Ovary (tissue), 9 donors: Measurements from ENCODE around the gene SPATA6L. TPM values are rescaled to one million over a fixed set of nuclear protein-coding genes. Genes with fewer than 3 reads are reported as not detected.

Source experiments
- DNase-seq, 5 donors: peaks; one replicate each; pipeline ENCODE4 v3.0.0-alpha.2; 2019 to 2020
- H3K27ac ChIP-seq, 2 donors: fragments of 200-600 bp; one replicate each; pipeline versions ENCODE4 v1.5.1 to v1.8.0; 2019 to 2022
- H3K27me3 ChIP-seq: fragments of 200-600 bp; one replicate; pipeline ENCODE4 v1.8.0; 2022
- H3K36me3 ChIP-seq: fragments of 200-600 bp; sonication (generic); one replicate; pipeline ENCODE4 v1.5.1; 2019
- H3K4me1 ChIP-seq: one replicate; pipeline ENCODE4 v1.8.1; 2013; ENCODE audit warnings: mild to moderate bottlenecking, moderate library complexity; ENCODE audit not compliant: insufficient read depth
- H3K4me3 ChIP-seq: fragments of 200-600 bp; sonication (generic); one replicate; pipeline ENCODE4 v1.5.1; 2017
- H3K9me3 ChIP-seq, 2 donors: fragments of 200-600 bp in 1 of 2; sonication (generic) in 1 of 2; one replicate each; pipeline versions ENCODE4 v1.5.1 to v1.8.1; 2013 to 2019; ENCODE audit warnings: mild to moderate bottlenecking in 1 of 2, moderate library complexity in 1 of 2
- CTCF ChIP-seq, 3 donors: fragments of 450-650 bp in 2 of 3; fragments of 200-600 bp in 1 of 3; IDR thresholded peaks; one replicate each; pipeline versions ENCODE4 v1.5.1 to v1.8.0; 2016 to 2022; ENCODE audit warnings: antibody characterized with exemption in 3 of 3, mild to moderate bottlenecking in 1 of 3
- EP300 ChIP-seq: sonication (generic); formaldehyde crosslinking; IDR thresholded peaks from one replicate; pipeline ENCODE4 v1.6.1; 2017; ENCODE audit warnings: antibody characterized with exemption
- POLR2A ChIP-seq: fragments of 450-650 bp; IDR thresholded peaks from one replicate; pipeline ENCODE4 v1.6.1; 2017; ENCODE audit warnings: antibody characterized with exemption, mild to moderate bottlenecking, moderate library complexity
- WGBS, 3 donors: extraction: QIAGEN DNeasy Blood & Tissue Kit in 1 of 3; methylation state at CpG; one replicate each; pipeline versions ENCODE4 v1.1.5 to v1.1.7; 2013 to 2017; 5-methylcytosine and 5-hydroxymethylcytosine counted together
- intact Hi-C, 4 donors: fragments of 100-400 bp; cut with DNase I; formaldehyde crosslinking; loops; one replicate each; pipeline versions ENCODE4 v1.11.0 to v1.15.1; 2022 to 2023
- polyA plus RNA-seq, 2 donors: library from polyadenylated mRNA; stranded (reverse); fragments of 200-250 nt in 1 of 2; fragments of 350-450 nt in 1 of 2; fragmentation: Illumina TruSeq in 1 of 2; extraction: RNeasy Lipid Tissue Mini Kit (QIAGEN cat#74804) in 1 of 2; gene quantifications; one replicate each; pipeline ENCODE4 v1.2.3, GENCODE V29; 2013 to 2014
- total RNA-seq, 7 donors: library from RNA; depleted of rRNA in 2 of 7; stranded (reverse); fragments of >200 nt in 2 of 7; fragmentation: NEBNext Ultra II Directional in 3 of 7; extraction: Animal tissue kit (Norgen Biotek cat#: 25700) in 3 of 7; gene quantifications; one replicate each; pipeline versions ENCODE4 v1.1.0 to v1.2.4, GENCODE V29; 2016 to 2023
- donor health status: DM: no; HTN: no; CAD: no; lungs with moderate emphysema.
- donor health status: DM: no; HTN: no; CAD: no.
- donor health status: Bipolar disorder and iron deficiency.
- donor health status: DM: yes; HTN: yes; CAD: no.
- donor health status: DM: no; HTN: no; CAD: no.
- donor health status: DM: yes; HTN: yes; CAD: no.

The SPATA6L gene
- total and polyA plus RNA-seq, 9 donors: 0.69 to 25.0 (median 2.1) TPM

DNA sequence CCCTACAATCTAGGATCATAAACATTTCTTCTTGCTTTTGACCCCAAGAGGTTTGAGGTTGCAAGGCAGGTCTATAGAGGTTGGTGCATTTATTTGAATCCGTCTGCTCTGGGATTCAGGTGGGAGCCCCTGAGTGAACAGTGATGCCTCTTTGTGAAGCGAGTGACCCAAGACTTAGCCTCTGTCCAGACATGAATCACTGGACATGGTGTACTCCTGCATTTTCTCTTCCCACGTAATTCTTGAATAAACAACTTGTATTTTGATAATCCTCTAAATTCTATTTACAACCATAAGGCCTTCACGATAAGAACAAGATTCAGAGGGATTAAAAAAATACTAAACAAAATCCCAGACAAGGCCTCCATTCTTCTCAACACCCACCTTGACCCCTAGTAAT lies 71.7 kb downstream of the SPATA6L start:
- H3K4me3 ChIP-seq: no peak overlapping the region
- no peaks in the 10 kb centered on the region for H3K4me1 ChIP-seq
- 72 to 79% (median 74%) methylated on average over 4 of the region's 4 CpGs for WGBS, 3 donors
- H3K9me3 ChIP-seq: no peaks in the 10 kb centered on the region
- no peaks in the 10 kb centered on the region for H3K27me3 ChIP-seq
- H3K27ac ChIP-seq: no peak overlapping the region
- DNase-seq: no peak
- intact Hi-C loops: no loop called here
- H3K36me3 ChIP-seq: no peaks in the 10 kb centered on the region
- TF ChIP-seq CTCF (IDR thresholded peaks at IDR 0.05): no peak

DNA sequence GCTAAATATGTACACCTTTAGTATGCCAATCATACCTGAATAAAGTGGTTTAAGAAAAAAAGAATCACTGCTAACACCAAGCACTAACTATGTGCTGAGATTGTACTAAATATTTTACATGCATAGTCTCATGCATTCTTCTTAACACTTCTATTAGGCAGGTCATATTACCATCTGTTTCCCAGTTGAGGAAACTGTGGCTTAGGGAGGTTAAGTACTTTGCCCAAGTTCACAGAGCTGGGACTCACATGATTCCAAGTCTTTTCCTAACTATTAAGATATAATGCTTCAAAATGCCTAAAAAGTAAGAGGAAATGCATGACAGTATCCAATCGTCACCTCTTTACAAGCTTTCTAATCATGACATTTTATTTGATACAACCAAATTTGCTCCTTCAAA lies 73.4 kb downstream of the SPATA6L start:
- TF ChIP-seq CTCF (IDR thresholded peaks at IDR 0.05) (no peak), EP300 (no peak), POLR2A (no peak)
- 79 to 82% (median 82%) methylated on average over 1 of the region's 1 CpG for WGBS, 3 donors
- Histone ChIP-seq H3K4me1 (no peaks in the 10 kb centered on the region), H3K4me3 (no peak overlapping the region), H3K36me3 (no peaks in the 10 kb centered on the region), H3K27ac (no peak overlapping the region), H3K27me3 (no peaks in the 10 kb centered on the region), H3K9me3 (no peaks in the 10 kb centered on the region)
- no peak for DNase-seq
- intact Hi-C loops: no loop called here

- no peaks in the 10 kb centered on the region for H3K4me1 ChIP-seq
- no peak overlapping the region for H3K27ac ChIP-seq
- H3K27me3 ChIP-seq: no peaks in the 10 kb centered on the region
- TF ChIP-seq POLR2A (no peak), EP300 (no peak), CTCF (IDR thresholded peaks at IDR 0.05) (no peak)
- no peak for DNase-seq
- intact Hi-C loops: no loop called here
- no peaks in the 10 kb centered on the region for H3K36me3 ChIP-seq
- H3K4me3 ChIP-seq: no peak overlapping the region
- WGBS, 3 donors: 90 to 93% (median 90%) methylated on average over 3 of the region's 3 CpGs
- H3K9me3 ChIP-seq: no peaks in the 10 kb centered on the region
Measured at GRCh38 chr9:4592295-4592694, 74.0 kb downstream of the SPATA6L start.

- H3K27me3 ChIP-seq: no peaks in the 10 kb centered on the region
- TF ChIP-seq EP300: no peak
- no peak for TF ChIP-seq CTCF (IDR thresholded peaks at IDR 0.05)
- no peak overlapping the region for H3K27ac ChIP-seq
- no peak overlapping the region for H3K4me3 ChIP-seq
- intact Hi-C loops: no loop called here
- H3K36me3 ChIP-seq: no peaks in the 10 kb centered on the region
- WGBS, 3 donors: 11 to 17% (median 14%) methylated on average over 4 of the region's 4 CpGs
- no peaks in the 10 kb centered on the region for H3K9me3 ChIP-seq
- H3K4me1 ChIP-seq: no peaks in the 10 kb centered on the region
- no peak for DNase-seq
Measured at GRCh38 chr9:4591123-4591500, 75.2 kb downstream of the SPATA6L start.
